ENCODE measurements around the gene C4BPA. TPM values are rescaled to one million over a fixed set of nuclear protein-coding genes. Genes with fewer than 3 reads are reported as not detected.

C4BPA gene
- total RNA-seq, 1 donor = not detected

GRCh38 chr1:207191061-207191460 lies 87.0 kb downstream of the C4BPA start:
- no peak overlapping the region for H3K4me3 ChIP-seq (ENCODE audit: low read depth, low read length)
- DNase-seq (ENCODE audit: low read depth) = no peak
- TF ChIP-seq CTCF (IDR thresholded peaks at IDR 0.05; ENCODE audit: insufficient read depth, low read depth, low read length) = no peak

GRCh38 chr1:207191776-207192175 lies 87.7 kb downstream of the C4BPA start:
- no peak for TF ChIP-seq CTCF (IDR thresholded peaks at IDR 0.05; ENCODE audit: insufficient read depth, low read depth, low read length)
- H3K4me3 ChIP-seq (ENCODE audit: low read depth, low read length) = no peak overlapping the region
- DNase-seq (ENCODE audit: low read depth) = no peak

GRCh38 chr1:207194197-207194596 lies 90.2 kb downstream of the C4BPA start:
- no peak overlapping the region for H3K4me3 ChIP-seq (ENCODE audit: low read depth, low read length)
- no peak for DNase-seq (ENCODE audit: low read depth)
- TF ChIP-seq CTCF (IDR thresholded peaks at IDR 0.05; ENCODE audit: insufficient read depth, low read depth, low read length) = no peak

Small RNAs within 50 kb of the gene (small RNA-seq; reads per million reads assigned to genes)
- gene AL445493.1 = not detected

Other genes with a start within 250 kb of the C4BPA start
- gene IL20, start 238.6 kb upstream of the C4BPA start, total RNA-seq = 0.32 and 0.86 TPM in 2 replicates
- gene IL24, start 206.8 kb upstream of the C4BPA start, total RNA-seq = 0.86 and 2.6 TPM in 2 replicates
- gene FCMR, start 182.3 kb upstream of the C4BPA start, total RNA-seq = 1.3 and 1.6 TPM in 2 replicates
- not detected in 2 replicates for gene PIGR, start 157.8 kb upstream of the C4BPA start, total RNA-seq
- gene FCAMR, start 133.8 kb upstream of the C4BPA start, total RNA-seq = not detected in 2 replicates
- under 0.01 TPM in 1 of 2 replicates, not detected in the other for gene C1orf116, start 71.5 kb upstream of the C4BPA start, total RNA-seq
- 10.6 and 16.0 TPM in 2 replicates for gene YOD1, start 53.0 kb upstream of the C4BPA start, total RNA-seq
- 6.9 and 8.7 TPM in 2 replicates for gene PFKFB2, start 51.0 kb upstream of the C4BPA start, total RNA-seq
- gene C4BPB, start 15.4 kb upstream of the C4BPA start, total RNA-seq = 0.32 TPM in 1 of 2 replicates, not detected in the other
- gene CD55, start 217.4 kb downstream of the C4BPA start, total RNA-seq = 29.4 and 43.5 TPM in 2 replicates

Data from fibroblast of villous mesenchyme (primary cell).